ENCODE results near the gene PDE3A.

PDE3A gene

GRCh38 chr12:20718294-20718693, 350.0 kb downstream of the PDE3A start:
- H3K4me3 ChIP-seq (ENCODE audit: low read depth, low read length), result no peak overlapping the region
- no peak for TF ChIP-seq CTCF (IDR thresholded peaks at IDR 0.05; ENCODE audit: borderline replicate concordance, insufficient read depth, low read depth, low read length)

GRCh38 chr12:20722142-20722541, 353.8 kb downstream of the PDE3A start:
- H3K4me3 ChIP-seq (ENCODE audit: low read depth, low read length), result no peak overlapping the region
- no peak for TF ChIP-seq CTCF (IDR thresholded peaks at IDR 0.05; ENCODE audit: borderline replicate concordance, insufficient read depth, low read depth, low read length)

GRCh38 chr12:20731274-20731673, 362.9 kb downstream of the PDE3A start:
- TF ChIP-seq CTCF (IDR thresholded peaks at IDR 0.05; ENCODE audit: borderline replicate concordance, insufficient read depth, low read depth, low read length), result no peak
- H3K4me3 ChIP-seq (ENCODE audit: low read depth, low read length), result no peak overlapping the region
